ENCODE results near the gene PARD3. TPM values are rescaled to one million over a fixed set of nuclear protein-coding genes. Genes with fewer than 3 reads are reported as not detected.

PARD3 gene
- total RNA-seq, 3 donors from 2014 or later (not counting 1 experiment from before 2014, with no cell fraction given) = 0.14 to 0.49 (median 0.38) TPM

DNA sequence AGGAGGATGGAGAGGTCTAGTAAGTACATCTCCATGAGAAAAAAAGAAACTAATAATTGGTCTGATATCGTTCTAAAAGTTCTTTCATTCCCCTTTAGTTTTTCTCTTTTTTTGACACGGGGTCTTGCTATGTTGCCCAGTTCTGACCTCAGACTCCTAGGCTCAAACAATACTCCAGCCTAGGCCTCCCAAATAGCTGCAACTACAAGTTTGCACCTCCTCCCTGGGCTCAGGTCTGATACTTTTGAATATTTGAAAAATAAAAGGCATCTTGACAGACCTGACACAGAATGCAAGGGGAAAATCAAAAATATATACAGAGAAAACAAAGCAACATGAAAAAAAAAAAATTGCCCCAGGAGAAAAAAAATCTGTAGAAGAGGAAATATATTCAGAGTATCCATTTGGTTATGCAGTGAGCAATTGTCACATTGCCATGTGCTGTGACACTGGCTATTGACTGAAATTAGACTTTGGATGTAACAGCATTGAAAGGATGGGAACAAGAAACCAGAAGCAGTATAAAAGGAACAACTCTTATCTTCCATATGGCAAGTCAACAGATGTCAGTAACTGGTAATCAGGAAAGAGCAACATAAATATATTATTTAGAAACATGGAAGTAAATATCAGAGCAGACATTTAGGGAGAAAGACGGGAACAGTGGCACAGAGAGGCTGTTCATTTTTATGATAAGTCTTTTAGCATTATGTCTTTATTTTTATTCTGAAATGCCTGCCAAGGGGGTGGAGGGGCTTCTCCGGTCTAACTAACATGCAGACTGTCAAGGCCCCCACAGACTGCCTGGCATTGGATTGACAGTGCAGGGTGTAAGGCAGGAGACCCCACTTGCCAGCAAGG lies 408.4 kb downstream of the PARD3 start:
- no peak for ATAC-seq
- Mint-ChIP-seq H3K27ac (no peak overlapping the region), H3K9me3 (no peaks in the 10 kb centered on the region), H3K4me1 (no peaks in the 10 kb centered on the region), H3K27me3 (ENCODE audit: low read depth in 2 of 2) (peaks cover 0 to 3% of the 10 kb centered on the region in 2 donors), H3K36me3 (no peaks in the 10 kb centered on the region), H3K4me3 (no peak overlapping the region)
- TF ChIP-seq, protein P1, sequence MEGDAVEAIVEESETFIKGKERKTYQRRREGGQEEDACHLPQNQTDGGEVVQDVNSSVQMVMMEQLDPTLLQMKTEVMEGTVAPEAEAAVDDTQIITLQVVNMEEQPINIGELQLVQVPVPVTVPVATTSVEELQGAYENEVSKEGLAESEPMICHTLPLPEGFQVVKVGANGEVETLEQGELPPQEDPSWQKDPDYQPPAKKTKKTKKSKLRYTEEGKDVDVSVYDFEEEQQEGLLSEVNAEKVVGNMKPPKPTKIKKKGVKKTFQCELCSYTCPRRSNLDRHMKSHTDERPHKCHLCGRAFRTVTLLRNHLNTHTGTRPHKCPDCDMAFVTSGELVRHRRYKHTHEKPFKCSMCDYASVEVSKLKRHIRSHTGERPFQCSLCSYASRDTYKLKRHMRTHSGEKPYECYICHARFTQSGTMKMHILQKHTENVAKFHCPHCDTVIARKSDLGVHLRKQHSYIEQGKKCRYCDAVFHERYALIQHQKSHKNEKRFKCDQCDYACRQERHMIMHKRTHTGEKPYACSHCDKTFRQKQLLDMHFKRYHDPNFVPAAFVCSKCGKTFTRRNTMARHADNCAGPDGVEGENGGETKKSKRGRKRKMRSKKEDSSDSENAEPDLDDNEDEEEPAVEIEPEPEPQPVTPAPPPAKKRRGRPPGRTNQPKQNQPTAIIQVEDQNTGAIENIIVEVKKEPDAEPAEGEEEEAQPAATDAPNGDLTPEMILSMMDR (IDR thresholded peaks at IDR 0.05) = no peak
- no peak for DNase-seq
- Histone ChIP-seq H3K9me3 (ENCODE audit: control insufficient read depth, insufficient read depth, low read length) (no peaks in the 10 kb centered on the region), H3K36me3 (ENCODE audit: control insufficient read depth, insufficient read depth, low read length) (no peaks in the 10 kb centered on the region), H3K27me3 (ENCODE audit: control insufficient read depth, insufficient read depth, low read length) (no peaks in the 10 kb centered on the region), H3K4me3 (ENCODE audit: low read length) (no peak overlapping the region), H3K4me1 (ENCODE audit: control insufficient read depth, insufficient read depth, low read length) (no peaks in the 10 kb centered on the region), H3K27ac (ENCODE audit: low read length) (no peak overlapping the region)
- intact Hi-C loops (cut with micrococcal nuclease) = no loop called here
- 66% methylated on average over 4 of the region's 4 CpGs for WGBS (ENCODE audit: insufficient coverage)

- ATAC-seq (no peak), DNase-seq (no peak)
- H3K4me3 Mint-ChIP-seq = no peak overlapping the region
These were observed 409.3 kb downstream of the PARD3 start for GRCh38 chr10:34405611-34406462.

DNA sequence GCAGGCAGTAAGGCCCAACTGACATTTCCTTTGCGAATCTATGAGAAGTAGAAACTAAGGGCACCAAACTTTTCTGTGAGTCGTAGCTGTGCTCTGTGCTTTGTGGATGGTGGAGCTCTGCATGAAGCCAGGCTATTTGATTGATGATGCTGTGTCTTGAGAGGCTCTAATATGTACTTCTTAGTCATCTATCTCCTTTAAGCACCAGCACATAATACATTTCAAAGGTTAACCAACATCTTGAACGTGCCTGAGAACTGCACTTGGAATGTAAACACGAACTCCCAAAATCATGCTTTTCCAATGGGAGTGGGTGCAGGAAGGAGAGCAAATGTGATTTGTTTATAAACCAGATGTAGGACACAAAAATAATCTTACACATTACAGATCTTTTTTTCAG lies 411.6 kb downstream of the PARD3 start:
- H3K27me3 Mint-ChIP-seq (ENCODE audit: low read depth in 2 of 2) = peaks cover 0 to 7% of the 10 kb centered on the region in 2 donors
- Histone ChIP-seq H3K36me3 (ENCODE audit: control insufficient read depth, insufficient read depth, low read length) (no peaks in the 10 kb centered on the region), H3K9me3 (ENCODE audit: control insufficient read depth, insufficient read depth, low read length) (no peaks in the 10 kb centered on the region), H3K27me3 (ENCODE audit: control insufficient read depth, insufficient read depth, low read length) (no peaks in the 10 kb centered on the region), H3K27ac (ENCODE audit: low read length) (no peak overlapping the region), H3K4me1 (ENCODE audit: control insufficient read depth, insufficient read depth, low read length) (no peaks in the 10 kb centered on the region), H3K4me3 (ENCODE audit: low read length) (no peak overlapping the region)
- DNase-seq (no peak), ATAC-seq (no peak)
- intact Hi-C loops (cut with micrococcal nuclease) = no loop called here
- H3K36me3 Mint-ChIP-seq = no peaks in the 10 kb centered on the region
- H3K4me3 Mint-ChIP-seq = no peak overlapping the region
- no peaks in the 10 kb centered on the region for H3K9me3 Mint-ChIP-seq
- WGBS (ENCODE audit: insufficient coverage) = 91% methylated on average over 4 of the region's 4 CpGs
- H3K27ac Mint-ChIP-seq = no peak overlapping the region
- TF ChIP-seq, protein P1 (IDR thresholded peaks at IDR 0.05) = no peak
- no peaks in the 10 kb centered on the region for H3K4me1 Mint-ChIP-seq

More at GRCh38 chr10:34405611-34406462, 409.3 kb downstream of the PARD3 start:
- Mint-ChIP-seq H3K27ac (no peak overlapping the region), H3K36me3 (no peaks in the 10 kb centered on the region), H3K27me3 (ENCODE audit: low read depth in 2 of 2) (peaks cover 0 to 3% of the 10 kb centered on the region in 2 donors), H3K4me1 (no peaks in the 10 kb centered on the region), H3K9me3 (no peaks in the 10 kb centered on the region)
- Histone ChIP-seq H3K27ac (ENCODE audit: low read length) (no peak overlapping the region), H3K9me3 (ENCODE audit: control insufficient read depth, insufficient read depth, low read length) (no peaks in the 10 kb centered on the region), H3K27me3 (ENCODE audit: control insufficient read depth, insufficient read depth, low read length) (no peaks in the 10 kb centered on the region), H3K4me1 (ENCODE audit: control insufficient read depth, insufficient read depth, low read length) (no peaks in the 10 kb centered on the region), H3K36me3 (ENCODE audit: control insufficient read depth, insufficient read depth, low read length) (no peaks in the 10 kb centered on the region), H3K4me3 (ENCODE audit: low read length) (no peak overlapping the region)
- 70% methylated on average over 2 of the region's 3 CpGs for WGBS (ENCODE audit: insufficient coverage)
- TF ChIP-seq, protein P1 (IDR thresholded peaks at IDR 0.05) = no peak
- intact Hi-C loops (cut with micrococcal nuclease) = no loop called here
